Measurements from ENCODE around the gene ARHGDIA.

Gene ARHGDIA

DNA sequence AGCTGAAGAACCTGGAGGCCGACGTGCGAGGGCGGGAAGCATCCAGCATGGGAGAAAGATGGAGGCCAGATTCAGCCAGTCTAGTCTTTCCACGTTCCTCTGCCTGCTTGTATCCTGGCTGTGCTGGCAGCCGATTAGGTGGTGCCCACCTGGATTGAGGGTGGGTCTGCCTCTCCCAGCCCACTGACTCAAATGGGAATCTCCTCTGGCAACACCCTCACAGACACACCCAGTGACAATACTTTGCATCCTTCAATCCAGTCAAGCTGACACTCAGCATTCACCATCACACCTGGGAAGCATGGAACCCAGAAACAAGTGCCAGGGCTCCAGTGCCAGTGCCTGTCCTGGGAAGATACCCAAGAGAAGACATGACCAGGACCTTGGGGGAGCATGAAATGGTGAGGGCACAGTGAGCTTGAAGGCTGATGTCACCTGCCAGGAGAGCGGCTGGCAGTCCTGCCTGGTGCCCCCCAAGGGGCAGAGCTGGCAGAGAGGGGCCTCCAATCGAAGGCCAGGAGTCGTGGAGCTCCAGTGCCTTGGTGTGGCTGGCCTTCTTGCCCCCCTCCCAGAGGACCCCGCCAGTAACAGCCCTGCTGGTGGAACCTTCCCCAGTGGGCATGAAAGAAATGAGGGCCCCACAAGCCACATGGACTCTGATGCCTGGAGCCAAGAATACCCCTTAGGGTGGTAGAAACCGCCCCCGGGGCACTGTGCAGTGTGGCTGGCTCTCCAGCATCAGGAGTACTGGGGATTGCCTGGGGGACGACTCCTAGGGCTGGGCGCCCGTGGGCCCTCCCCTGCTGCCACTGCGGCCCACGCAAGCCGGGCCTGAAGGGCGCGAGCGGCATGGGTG, 30.3 kb upstream of the ARHGDIA start:
- peak overlapping the region; percentile 6; the same call in 1 of the 2 replicates for H3K4me3 ChIP-seq (ENCODE audit: control insufficient read depth, low read depth, low read length)
- TF ChIP-seq, protein P1, sequence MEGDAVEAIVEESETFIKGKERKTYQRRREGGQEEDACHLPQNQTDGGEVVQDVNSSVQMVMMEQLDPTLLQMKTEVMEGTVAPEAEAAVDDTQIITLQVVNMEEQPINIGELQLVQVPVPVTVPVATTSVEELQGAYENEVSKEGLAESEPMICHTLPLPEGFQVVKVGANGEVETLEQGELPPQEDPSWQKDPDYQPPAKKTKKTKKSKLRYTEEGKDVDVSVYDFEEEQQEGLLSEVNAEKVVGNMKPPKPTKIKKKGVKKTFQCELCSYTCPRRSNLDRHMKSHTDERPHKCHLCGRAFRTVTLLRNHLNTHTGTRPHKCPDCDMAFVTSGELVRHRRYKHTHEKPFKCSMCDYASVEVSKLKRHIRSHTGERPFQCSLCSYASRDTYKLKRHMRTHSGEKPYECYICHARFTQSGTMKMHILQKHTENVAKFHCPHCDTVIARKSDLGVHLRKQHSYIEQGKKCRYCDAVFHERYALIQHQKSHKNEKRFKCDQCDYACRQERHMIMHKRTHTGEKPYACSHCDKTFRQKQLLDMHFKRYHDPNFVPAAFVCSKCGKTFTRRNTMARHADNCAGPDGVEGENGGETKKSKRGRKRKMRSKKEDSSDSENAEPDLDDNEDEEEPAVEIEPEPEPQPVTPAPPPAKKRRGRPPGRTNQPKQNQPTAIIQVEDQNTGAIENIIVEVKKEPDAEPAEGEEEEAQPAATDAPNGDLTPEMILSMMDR (IDR thresholded peaks at IDR 0.05; ENCODE audit: control insufficient read depth, insufficient read depth, low read depth, low read length, missing control alignments), result no peak
- no peak for DNase-seq (ENCODE audit: low read depth)

DNA sequence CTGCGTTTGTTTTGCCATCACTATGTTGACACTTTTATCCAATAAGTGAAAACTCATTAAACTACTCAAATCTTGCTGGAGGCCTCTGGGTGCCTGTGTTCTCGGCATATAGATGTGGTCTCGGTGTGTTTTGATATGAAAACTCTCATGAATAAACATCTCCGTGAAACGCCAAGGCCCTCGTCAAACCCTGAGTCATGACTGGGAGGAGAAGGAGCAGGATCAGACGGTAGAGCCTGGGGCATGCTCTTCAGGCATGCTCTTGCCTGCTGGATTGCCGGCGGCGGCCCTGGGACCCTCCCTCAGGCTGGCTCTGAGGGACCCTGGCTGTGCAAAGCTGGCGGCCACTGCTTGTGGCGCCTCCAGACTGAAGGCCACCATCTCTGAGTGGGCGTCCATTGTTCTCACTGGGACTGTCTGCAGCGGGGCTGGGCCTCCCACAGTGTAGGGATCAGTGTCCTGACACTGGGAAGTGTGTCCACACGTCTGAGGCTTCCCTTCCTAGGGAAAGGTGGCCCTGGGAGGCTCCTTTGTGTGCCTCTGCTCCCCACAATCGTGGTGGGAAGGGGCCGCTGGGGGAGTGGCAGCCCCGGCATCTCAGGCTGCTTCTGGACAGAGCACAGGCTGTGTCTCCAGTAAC, 29.2 kb upstream of the ARHGDIA start:
- no peak for DNase-seq (ENCODE audit: low read depth)
- TF ChIP-seq, protein P1 (IDR thresholded peaks at IDR 0.05; ENCODE audit: control insufficient read depth, insufficient read depth, low read depth, low read length, missing control alignments), result no peak
- no peak overlapping the region for H3K4me3 ChIP-seq (ENCODE audit: control insufficient read depth, low read depth, low read length)

DNA sequence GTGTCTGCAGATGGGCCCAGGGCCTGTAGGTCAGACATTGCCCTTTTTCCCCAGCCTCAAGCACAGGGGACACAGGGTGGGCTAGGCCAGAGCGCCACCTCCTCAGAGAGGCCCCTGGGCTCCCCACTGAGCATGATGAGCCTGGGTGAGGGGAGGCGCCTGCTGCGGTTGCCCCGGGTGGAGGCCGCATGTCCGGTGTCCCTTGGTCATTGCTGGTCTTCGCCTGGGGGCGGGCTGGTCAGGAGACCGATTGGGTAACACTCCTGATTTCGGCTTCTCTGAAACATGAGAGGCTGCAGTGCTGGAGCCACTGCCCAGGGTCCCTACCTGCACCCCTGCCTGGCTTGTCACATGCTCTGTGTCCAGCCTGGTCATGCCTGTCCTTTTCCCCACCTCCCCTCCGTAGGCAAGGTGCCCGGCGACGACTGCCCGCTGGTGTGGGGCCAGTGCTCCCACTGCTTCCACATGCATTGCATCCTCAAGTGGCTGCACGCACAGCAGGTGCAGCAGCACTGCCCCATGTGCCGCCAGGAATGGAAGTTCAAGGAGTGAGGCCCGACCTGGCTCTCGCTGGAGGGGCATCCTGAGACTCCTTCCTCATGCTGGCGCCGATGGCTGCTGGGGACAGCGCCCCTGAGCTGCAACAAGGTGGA, 28.5 kb upstream of the ARHGDIA start:
- H3K4me3 ChIP-seq (ENCODE audit: control insufficient read depth, low read depth, low read length), result no peak overlapping the region
- TF ChIP-seq, protein P1 (IDR thresholded peaks at IDR 0.05; ENCODE audit: control insufficient read depth, insufficient read depth, low read depth, low read length, missing control alignments), result no peak
- DNase-seq (ENCODE audit: low read depth), result no peak

DNA sequence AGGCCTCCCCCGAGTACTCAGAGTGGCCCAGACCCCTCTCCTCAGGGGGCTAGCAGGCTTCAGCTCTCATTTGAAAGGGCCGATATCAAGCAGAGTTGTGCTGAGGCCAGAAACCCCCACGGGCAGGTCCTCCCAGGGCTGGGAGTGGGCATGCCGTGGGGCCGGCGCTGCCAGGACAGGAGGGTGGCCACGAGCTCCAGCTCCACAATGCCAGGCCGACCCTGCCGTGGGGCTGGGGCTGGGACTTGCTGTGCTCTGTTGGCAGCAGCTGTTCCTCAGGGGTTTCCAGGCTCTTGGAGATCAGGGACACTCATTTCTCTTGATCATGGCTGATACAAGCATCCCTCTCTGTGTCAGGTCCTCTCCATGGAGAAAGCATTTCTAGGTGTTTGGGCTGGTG, 27.7 kb upstream of the ARHGDIA start:
- TF ChIP-seq, protein P1 (IDR thresholded peaks at IDR 0.05; ENCODE audit: control insufficient read depth, insufficient read depth, low read depth, low read length, missing control alignments), result no peak
- no peak for DNase-seq (ENCODE audit: low read depth)
- no peak overlapping the region for H3K4me3 ChIP-seq (ENCODE audit: control insufficient read depth, low read depth, low read length)

DNA sequence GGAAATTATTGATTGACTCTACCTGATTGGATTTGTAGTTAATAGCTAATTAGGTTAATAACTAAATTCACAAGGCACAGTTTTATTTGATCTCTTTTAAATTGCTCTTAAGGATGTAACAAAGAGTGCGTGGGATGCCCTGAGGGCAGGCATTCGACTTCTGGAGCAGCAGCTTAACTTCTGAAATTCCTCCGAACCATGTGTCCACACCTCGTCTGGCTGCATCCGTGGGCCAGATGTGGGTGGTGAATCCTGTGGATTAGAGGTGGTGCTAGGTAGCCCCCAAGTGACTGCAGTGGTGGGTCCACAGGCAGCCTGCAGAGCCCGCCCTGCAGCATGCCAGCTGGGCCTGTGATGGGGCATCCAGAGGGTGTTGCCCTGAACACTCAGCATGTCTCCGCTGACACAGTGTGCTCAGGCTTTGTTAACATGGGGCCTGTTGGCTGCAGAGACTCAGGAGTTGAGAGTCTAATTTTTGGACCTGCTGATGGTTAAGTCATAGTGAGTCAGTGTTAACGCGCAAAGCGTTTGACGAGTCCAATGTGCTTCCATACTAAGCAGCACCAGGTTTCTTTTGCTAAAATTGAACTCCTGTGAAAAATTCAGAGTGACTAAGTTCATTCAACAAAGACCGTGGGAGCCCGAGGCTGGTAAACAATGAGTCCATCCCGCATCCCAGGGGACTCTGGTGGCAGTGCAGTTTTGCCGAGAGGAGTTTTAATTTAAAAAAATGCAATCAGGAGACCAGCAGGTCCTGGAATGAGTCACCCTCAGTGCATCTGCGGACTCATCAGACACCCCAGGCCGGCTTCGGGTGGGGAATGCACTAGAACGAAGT, 27.1 kb upstream of the ARHGDIA start:
- peak; percentile 75 for DNase-seq (ENCODE audit: low read depth)
- TF ChIP-seq, protein P1 (IDR thresholded peaks at IDR 0.05; ENCODE audit: control insufficient read depth, insufficient read depth, low read depth, low read length, missing control alignments), result no peak
- H3K4me3 ChIP-seq (ENCODE audit: control insufficient read depth, low read depth, low read length), result no peak overlapping the region

DNA sequence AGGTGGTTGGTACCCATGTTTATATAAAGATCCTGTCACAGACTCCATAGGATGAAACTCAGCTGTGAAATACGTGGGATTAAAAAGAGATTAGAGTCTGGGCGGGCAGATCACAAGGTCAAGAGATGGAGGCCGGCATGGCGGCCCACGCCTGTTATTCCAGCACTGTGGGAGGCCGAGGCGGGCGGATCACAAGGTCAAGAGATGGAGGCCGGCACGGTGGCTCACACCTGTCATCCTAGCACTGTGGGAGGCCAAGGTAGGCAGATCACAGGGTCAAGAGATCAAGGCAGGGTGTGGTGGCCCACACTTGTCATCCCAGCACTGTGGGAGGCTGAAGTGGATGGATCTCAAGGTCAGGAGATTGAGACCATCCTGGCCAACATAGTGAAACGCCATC, 24.3 kb upstream of the ARHGDIA start:
- TF ChIP-seq, protein P1 (IDR thresholded peaks at IDR 0.05; ENCODE audit: control insufficient read depth, insufficient read depth, low read depth, low read length, missing control alignments), result no peak
- H3K4me3 ChIP-seq (ENCODE audit: control insufficient read depth, low read depth, low read length), result no peak overlapping the region
- no peak for DNase-seq (ENCODE audit: low read depth)

Data from AG09309 (cell line).